ENCODE results near the gene ATP9B. TPM values are rescaled to one million over a fixed set of nuclear protein-coding genes. Genes with fewer than 3 reads are reported as not detected.

Gene ATP9B, protein sequence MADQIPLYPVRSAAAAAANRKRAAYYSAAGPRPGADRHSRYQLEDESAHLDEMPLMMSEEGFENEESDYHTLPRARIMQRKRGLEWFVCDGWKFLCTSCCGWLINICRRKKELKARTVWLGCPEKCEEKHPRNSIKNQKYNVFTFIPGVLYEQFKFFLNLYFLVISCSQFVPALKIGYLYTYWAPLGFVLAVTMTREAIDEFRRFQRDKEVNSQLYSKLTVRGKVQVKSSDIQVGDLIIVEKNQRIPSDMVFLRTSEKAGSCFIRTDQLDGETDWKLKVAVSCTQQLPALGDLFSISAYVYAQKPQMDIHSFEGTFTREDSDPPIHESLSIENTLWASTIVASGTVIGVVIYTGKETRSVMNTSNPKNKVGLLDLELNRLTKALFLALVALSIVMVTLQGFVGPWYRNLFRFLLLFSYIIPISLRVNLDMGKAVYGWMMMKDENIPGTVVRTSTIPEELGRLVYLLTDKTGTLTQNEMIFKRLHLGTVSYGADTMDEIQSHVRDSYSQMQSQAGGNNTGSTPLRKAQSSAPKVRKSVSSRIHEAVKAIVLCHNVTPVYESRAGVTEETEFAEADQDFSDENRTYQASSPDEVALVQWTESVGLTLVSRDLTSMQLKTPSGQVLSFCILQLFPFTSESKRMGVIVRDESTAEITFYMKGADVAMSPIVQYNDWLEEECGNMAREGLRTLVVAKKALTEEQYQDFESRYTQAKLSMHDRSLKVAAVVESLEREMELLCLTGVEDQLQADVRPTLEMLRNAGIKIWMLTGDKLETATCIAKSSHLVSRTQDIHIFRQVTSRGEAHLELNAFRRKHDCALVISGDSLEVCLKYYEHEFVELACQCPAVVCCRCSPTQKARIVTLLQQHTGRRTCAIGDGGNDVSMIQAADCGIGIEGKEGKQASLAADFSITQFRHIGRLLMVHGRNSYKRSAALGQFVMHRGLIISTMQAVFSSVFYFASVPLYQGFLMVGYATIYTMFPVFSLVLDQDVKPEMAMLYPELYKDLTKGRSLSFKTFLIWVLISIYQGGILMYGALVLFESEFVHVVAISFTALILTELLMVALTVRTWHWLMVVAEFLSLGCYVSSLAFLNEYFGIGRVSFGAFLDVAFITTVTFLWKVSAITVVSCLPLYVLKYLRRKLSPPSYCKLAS
- total RNA-seq = 30.0 and 30.2 TPM in 2 replicates

DNA sequence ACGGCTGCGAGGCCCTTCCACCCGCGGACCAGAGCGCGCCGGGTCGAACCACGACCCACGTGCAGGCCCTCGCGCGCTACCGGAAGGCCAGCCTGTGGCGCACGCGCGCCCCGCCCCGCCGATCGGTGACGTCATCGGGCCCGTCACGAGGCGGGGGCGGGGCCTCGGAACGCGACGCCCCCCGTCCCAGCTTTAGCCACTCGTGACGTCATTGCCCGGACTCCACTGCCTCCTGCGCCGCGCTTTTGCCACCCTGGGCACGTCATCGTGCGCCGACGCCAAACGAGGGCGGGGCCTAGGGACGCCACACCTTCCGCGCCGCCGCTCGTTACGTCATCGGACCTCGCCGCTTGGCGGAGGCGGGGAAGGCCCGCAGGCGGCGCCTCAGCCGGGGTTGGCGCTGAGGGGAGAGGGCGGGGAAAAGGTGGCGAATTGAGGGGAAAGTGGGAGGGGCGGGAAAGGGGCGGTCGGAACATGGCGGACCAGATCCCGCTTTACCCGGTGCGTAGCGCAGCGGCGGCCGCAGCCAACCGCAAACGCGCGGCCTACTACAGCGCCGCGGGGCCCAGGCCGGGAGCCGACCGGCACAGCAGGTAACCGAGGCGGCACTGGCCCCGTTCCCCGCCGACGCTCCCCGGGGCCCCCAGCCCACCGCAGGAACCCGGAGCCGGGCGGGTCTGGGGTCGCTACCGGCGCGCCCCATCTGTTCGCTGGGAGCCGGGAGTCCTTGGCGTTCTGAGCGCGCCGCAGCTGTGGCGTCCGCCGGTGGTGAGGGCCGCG lies at the start of gene ATP9B:
Gene ATP9B, plus strand, starts transcription at position 458 of the 780 bp plus-strand sequence. Its CDS starts 17 bp downstream, at position 475.
- intact Hi-C loops (cut with micrococcal nuclease) = loop anchor here (2.0 to 10.0 kb wide), 4 partner anchors 328 to 2004 kb away; partner anchors contain the start of genes NFATC1 and SLC66A2

DNA sequence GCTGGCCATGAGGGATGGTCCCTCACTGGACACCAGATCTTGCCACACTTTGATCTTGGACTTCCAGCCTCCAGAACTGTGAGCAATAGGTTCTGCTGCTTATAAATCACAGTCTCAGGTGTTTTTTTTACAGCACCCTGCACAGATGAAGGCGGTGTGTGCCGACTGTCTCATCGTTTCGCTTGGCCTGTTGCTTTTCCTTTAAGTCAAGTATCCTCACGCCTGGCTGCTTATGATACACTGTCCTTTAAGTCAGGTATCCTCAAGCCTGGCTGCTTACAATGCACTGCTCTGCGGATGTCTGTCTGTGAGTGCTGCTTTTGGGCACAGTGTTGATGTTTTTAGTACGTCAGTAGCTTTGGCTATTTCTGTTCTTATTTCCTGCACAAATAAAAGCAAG lies 49.3 kb upstream of the ATP9B start:
- intact Hi-C loops (cut with micrococcal nuclease) = no loop called here

DNA sequence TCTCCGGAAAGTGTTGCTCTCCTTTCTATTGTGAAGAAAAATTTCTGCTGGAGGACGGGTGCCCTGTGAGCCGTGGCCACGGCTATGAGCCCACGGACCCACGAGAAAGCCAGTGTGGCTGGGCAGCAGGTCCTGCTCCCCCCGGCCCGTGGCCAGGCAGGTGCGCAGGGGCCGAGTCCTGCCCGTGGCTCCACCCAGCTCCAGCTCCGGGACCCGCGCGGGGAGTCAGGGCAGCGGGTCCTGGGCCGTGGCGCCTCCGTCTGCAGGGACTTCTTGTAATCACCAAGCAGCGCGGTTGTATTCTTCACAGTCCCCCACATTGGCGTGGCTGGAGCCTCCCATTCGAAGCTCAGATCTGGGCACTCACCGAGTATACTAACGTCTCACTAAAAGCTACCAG lies 46.6 kb upstream of the ATP9B start:
- intact Hi-C loops (cut with micrococcal nuclease) = no loop called here

DNA sequence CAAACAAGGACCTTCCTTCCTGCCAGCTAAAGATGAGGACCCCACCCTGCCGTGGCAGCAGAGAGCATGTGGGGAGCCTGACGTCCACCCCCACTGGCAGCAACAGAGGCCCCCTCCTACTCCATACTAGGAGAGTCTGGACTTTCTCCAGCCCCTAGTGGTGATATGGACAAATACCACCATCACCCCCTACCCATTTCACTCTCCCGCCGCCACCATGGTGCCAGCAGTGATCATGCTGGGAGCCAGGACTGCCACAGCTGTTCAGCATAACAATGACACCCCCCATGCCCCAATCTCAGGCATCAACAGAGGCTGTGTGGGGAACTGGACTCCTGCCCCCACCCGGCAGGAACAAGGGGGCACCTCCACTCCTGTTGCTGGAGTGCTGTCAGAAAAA lies 42.7 kb upstream of the ATP9B start:
- intact Hi-C loops (cut with micrococcal nuclease) = no loop called here

DNA sequence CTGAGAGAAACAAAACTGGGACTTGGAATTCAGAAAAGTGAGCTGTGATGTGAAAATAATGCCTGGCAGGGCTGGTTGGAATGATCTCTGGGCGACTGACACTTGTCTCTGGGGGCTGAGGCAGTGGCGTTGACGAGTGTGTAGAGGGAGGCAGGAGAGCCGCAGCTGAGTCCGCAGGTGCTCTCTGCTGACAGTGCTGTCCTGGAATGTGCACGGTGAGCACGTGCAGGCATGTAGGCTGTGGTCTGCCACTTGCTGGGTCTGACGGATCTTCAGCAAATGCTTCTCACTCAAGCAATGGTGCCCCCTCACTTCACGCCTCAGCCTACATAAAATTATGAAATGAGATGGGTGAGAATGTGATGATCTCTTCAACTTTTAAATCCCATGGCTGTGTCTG lies 38.5 kb upstream of the ATP9B start:
- intact Hi-C loops (cut with micrococcal nuclease) = no loop called here

DNA sequence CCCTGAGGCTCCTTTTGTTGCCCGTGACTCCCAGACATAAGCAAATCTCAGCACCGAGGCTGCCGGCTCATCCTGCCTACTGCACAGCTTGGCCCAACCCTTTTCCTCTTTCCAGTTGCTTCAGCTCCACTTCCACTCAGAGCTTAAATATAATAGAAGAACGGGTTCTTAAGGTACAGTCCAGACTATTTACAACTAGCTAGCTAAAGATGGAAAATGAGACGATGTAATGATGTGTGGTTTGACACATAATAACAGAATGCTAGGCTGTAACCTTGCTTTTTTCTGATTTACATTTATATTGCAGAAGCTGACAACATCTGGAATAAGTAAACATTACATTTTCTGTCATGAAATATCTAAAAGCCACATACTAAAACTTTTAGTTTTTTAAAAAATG lies 26.9 kb upstream of the ATP9B start:
- intact Hi-C loops (cut with micrococcal nuclease) = no loop called here

DNA sequence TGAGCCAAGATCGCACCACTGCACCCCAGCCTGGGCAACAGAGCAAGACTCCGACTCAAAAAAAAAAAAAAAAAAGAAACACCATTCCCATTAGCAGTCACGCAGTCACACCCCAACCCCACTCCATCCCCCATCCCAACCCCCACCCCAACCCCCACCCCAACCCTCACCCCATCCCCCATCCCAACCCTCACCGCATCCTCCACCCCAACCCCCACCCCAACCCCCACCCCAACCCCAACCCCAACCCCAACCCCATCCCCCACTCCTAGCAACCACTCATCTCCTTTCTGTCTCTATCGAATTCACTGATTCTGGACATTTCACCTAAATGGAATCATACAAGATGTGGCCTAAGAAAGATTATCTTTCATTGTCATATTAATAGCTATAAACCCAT lies 25.9 kb upstream of the ATP9B start:
- intact Hi-C loops (cut with micrococcal nuclease) = no loop called here

DNA sequence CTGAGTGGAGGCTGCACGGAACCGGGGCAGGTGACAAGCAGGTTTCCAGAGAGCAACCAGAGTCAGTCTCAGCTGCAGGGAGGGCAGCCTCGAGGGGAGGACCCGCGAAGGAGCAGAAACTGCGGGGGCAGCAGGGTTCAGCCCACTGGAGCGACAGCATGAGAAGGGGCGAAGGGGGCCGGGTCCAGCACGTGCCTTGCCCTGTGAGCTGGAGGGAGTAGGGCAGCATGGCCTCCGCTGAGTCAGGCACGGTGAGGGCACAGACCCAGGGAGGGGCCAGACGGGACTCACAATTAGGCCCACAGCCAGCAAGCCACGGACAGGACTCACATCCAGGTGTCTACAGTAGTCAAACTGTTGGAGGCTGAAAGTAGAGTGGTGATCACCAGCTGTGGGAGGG lies 22.7 kb upstream of the ATP9B start:
- intact Hi-C loops (cut with micrococcal nuclease) = no loop called here

DNA sequence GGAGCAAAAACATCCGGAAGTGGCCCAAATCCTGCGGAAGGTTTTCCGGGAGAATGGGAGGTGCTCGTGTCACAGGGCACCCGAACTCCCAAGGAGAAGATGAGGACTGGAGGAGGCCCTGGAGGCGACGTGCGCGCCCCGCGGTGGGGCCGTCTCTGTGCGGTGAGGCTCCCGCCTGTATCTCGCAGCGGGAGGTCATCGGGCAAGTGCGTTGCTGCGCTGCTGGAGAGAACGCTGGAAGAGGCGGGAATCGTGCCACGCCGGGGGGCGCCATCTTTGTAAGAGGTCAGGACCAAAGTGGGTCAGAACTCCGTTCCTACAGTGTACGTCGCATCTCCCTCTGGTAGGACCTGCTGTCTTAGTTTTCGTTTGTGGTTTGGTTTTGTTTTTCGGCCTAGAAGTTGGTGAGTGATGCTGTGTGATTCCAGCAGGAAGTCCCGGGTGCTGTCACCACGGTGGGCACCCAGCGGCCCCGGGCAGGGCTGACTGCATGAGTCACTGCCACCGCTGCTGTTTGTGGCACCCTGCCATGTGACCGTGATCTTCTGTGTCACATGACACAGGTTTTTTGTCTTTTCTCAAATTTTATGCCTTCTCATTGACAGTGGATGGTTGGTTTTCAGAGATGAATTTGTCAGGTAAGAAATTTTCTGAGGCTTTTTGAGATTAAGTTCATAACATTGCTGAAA lies 21.5 kb upstream of the ATP9B start:
- intact Hi-C loops (cut with micrococcal nuclease) = no loop called here

DNA sequence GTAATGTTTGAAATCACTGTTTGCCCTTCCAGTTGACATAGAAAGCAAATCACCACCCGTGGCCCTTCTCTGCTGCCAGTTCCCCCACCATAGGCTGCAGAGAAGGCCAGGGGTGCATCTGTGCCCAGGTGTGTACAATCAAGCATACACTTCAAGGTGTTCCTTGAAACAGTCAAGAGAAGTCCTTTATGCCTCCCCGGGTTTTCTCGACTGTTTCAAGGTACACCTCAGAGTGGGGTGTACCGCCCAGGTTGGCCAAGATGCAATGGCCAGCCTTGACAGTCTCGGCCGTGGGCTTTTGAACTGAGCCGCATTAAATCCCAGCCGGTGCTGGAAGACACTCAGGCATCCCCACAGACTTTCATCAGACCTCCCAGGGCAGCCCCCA lies 21.0 kb upstream of the ATP9B start:
- intact Hi-C loops (cut with micrococcal nuclease) = no loop called here

DNA sequence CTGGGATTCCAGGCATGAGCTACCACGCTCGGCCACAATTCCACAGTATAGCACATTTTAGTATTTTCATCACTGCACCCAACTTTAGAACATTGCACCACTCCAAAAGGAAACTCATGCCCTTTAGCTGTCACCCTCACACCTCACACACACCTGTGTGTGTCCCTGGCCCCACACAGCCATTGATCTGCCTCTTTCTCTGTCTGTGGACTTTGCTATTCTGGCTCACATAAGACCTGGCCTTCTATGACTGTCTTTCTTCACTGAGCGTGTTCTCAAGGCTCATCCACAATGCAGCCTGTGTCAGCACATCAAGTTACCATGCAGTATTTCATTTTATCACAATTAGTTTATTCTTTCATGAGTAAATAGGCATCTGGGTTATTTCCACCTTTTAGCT lies 19.7 kb upstream of the ATP9B start:
- intact Hi-C loops (cut with micrococcal nuclease) = no loop called here

DNA sequence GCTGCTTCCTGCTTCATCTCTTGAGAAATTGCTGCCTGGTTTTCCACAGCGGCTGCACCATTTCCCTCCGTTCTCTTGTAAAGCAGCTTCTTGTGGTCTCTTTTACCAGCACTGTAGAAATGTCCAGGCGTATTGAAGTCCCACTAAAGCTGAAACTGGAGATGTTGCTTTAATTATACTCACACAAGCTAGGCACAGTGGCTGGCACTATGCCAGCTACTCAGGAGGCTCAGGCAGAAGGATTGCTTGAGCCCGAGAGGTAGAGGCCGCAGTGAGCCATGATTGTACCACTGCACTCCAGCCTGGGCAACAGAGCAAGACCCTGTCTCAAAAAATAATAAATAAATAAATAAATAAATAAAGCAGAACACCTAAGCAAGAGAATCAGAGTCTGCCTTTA lies 19.2 kb upstream of the ATP9B start:
- intact Hi-C loops (cut with micrococcal nuclease) = no loop called here

DNA sequence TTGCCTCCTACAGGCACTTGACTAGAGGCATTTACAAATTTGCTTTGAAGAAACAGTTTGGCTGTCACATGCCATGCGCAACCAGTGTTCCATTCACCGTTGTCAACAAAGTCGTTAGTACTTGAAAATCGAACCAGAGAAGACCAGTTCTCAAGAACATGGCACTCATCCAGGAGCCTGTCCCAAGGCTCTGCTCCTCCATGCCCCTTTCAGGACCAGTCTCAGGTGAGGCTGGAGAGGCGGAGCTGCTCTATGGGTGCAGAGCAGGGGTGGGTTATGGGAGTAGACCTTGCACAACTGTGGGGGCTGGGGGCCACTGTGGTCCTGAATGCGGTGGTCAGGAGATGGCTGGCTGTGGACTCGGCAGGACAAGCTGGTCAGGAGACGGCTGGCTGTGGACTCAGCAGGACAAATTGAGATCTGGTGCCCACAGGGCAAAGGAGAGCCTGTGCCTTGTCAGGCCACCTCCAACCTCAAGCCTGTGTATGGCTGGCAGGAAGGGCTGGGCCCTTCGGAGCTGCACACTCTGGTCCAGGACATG lies 12.3 kb upstream of the ATP9B start:
- intact Hi-C loops (cut with micrococcal nuclease) = no loop called here

DNA sequence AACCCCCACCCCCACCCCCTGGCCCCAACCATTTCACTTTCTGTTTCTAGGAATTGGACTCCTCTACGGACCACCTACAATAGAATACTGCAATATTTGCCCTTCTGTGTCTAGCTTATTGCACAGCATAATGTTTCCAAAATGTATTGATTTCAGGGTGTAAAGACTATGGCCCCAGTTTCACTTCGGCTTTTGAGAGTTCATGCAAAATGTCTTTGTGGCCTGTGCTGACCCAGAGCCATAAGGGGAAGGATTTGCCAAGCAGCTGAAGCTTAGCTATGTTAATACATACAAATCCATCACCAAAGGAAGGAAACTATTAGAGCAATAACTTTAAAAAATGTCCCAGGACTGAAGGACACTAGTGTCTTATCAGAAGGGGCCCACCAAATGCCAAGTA lies 11.2 kb upstream of the ATP9B start:
- intact Hi-C loops (cut with micrococcal nuclease) = no loop called here

DNA sequence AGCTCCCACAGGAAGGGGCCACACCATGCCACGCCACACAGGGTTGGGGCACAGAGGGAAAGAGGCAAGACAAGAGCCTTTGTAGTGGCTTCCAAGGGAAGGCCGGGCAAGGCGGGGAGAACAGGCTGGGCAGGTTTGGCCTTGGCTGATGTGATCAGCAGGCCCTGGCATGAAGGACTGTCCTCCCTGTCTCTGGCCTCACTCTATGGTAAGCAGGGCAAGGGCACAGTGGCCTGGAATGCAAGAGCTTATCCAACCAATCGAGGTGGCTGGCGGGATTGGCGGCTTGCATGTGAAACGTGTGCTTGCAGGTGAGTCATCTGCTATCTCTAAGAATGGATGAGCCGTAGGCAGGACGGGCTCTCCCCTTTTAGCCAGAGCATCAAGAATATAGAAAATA lies 6.4 kb upstream of the ATP9B start:
- intact Hi-C loops (cut with micrococcal nuclease) = loop anchor here (10.0 kb wide), 1 partner anchor 1998 kb away; no protein-coding TSS in a partner anchor

DNA sequence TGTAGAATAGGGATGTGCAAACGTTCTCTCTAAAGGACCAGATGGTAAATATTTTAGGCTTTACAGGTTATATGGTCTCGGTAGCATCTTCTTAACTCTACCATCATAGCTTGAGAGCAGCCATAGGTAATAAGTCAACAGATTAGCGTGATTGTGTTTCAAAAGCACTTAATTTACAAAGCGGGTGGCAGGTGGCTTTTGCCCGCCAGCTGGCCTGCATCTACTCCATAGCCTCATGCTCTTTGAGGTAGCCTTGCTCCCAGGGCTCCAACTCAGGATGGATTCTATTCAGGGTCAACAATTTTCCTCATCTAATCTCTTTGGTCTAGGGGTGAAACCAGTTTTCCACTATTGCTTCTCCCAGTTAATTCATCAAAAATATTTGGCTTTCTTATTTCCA lies 5.0 kb upstream of the ATP9B start:
- intact Hi-C loops (cut with micrococcal nuclease) = loop anchor here (10.0 kb wide), 1 partner anchor 1999 kb away; no protein-coding TSS in a partner anchor

DNA sequence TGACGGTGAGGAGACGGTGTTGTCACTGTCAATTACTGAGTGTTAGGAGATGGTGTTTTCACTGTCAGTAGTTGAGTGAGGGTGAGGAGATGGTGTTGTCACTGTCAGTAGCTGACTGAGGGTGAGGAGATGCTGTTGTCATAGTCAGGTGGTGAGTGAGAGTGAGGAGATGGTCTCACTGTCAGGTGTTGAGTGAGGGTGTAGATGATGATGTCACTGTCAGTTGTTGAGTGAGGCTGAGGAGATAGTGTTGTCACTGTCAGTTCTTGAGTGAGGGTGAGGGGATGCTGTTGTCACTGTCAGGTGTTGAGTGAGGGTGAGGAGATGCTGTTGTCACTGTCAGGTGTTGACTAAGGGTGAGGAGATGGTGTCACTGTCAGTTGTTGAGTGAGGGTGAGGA lies 3.4 kb upstream of the ATP9B start:
- intact Hi-C loops (cut with micrococcal nuclease) = loop anchor here (5.0 to 10.0 kb wide), 3 partner anchors 331 to 2001 kb away; partner anchors contain the start of genes NFATC1 and SLC66A2

DNA sequence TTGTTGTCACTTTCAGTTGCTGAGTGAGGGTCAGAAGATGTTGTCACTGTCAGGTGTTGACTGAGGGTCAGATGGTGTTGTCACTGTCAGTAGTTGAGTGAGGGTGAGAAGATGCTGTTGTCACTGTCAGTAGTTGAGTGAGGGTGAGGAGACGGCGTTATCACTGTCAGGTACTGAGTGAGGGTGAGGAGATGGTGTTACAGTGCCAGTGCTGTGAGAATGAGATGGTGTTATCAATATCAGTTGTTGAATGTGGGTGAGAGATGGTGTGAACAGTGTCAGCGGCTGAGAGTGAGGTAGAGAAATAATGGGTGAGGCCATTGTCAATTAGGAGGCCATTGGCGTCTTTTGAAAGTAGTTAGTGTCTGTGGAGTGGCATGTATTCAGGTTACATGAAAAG lies 1.6 kb upstream of the ATP9B start:
- intact Hi-C loops (cut with micrococcal nuclease) = loop anchor here (2.0 to 10.0 kb wide), 4 partner anchors 330 to 2003 kb away; partner anchors contain the start of genes NFATC1 and SLC66A2

DNA sequence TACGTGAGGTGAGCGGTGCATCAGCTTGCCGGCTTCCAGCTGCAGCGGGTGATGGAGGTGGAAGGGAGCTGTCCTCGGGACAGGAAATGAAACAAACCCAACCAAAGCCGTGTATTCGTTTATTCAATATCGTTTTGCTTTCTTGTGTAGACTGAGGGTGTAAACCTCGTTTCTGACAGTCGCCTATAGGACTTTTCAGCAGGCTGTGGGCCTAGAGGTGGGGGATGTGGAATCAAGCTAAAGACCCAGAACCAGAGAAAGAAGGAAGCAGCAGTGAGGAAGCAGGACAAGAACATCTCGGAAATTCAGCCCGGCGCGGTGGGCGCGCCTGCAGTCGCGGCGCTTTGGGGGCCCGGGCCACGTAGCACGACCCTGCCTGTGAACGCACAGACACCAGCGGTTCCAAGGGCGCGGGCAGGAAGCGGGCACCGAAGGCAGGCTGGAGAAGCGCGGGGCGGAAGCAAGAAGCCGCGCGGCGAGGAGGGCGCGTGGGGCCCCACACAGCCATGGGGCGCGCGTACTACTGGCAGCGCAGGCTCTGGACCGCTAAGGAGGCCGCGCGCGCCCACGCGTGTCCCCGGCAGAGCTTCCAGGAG lies 755 bp upstream of the ATP9B start:
- intact Hi-C loops (cut with micrococcal nuclease) = loop anchor here (2.0 to 10.0 kb wide), 4 partner anchors 329 to 2004 kb away; partner anchors contain the start of genes NFATC1 and SLC66A2

Data from T-helper 2 cell treated with Interferon-gamma antibody and Interleukin-4, amounts not matched to agents 100 ng/mL and 5 ng/mL, for 36 hours (primary cell).